Brain microvascular endothelial cell (primary cell): ENCODE measurements around the gene ADISSP.

Experiments used
- DNase-seq: peaks from one replicate; pipeline ENCODE4 v3.0.0-alpha.2; 2020
- H3K27ac ChIP-seq: fragments of 250-450 bp; sonication (Bioruptor Pico); 2 replicates; pipeline ENCODE4 v1.5.1; 2020; ENCODE audit warnings: mild to moderate bottlenecking, moderate library complexity
- H3K27me3 ChIP-seq: fragments of 250-450 bp; sonication (Bioruptor Pico); replicated peaks from 2 replicates; pipeline ENCODE4 v1.5.1; 2020; ENCODE audit warnings: mild to moderate bottlenecking
- H3K36me3 ChIP-seq: fragments of 250-450 bp; sonication (Bioruptor Pico); replicated peaks from 2 replicates; pipeline ENCODE4 v1.5.1; 2020; ENCODE audit warnings: mild to moderate bottlenecking
- H3K4me3 ChIP-seq: 2 replicates; pipeline ENCODE4 v1.5.1; 2011; ENCODE audit warnings: low read depth, mild to moderate bottlenecking, control low read depth, low read length, moderate library complexity
- CTCF ChIP-seq: IDR thresholded peaks from 2 replicates; pipeline ENCODE4 v1.5.1; 2011; ENCODE audit warnings: low read depth, mild to moderate bottlenecking, moderate library complexity, low read length, control low read depth, inconsistent platforms; ENCODE audit errors: missing control alignments
- in situ Hi-C: cut with HindIII; loops from 2 replicates; pipeline ENCODE4 v1.10.0; 2017; ENCODE audit warnings: low sequenced_read_pairs, low pct_ligation_motif_present

The ADISSP gene

GRCh38 chr20:3757268-3757667, 10.3 kb downstream of the ADISSP start:
- in situ Hi-C loops: no loop called here
- DNase-seq: no peak
- H3K27me3 ChIP-seq: no peaks in the 10 kb centered on the region
- peaks cover 16% of the 10 kb centered on the region for H3K36me3 ChIP-seq
- no peak for TF ChIP-seq CTCF
- no peak overlapping the region for H3K27ac ChIP-seq
- H3K4me3 ChIP-seq: no peak overlapping the region

GRCh38 chr20:3755814-3756480, 11.6 kb downstream of the ADISSP start:
- peaks cover 12% of the 10 kb centered on the region for H3K36me3 ChIP-seq
- in situ Hi-C loops: no loop called here
- no peak for TF ChIP-seq CTCF

GRCh38 chr20:3755269-3755668, 12.3 kb downstream of the ADISSP start:
- H3K27me3 ChIP-seq: no peaks in the 10 kb centered on the region
- no peak for TF ChIP-seq CTCF
- no peak for DNase-seq
- H3K4me3 ChIP-seq: no peak overlapping the region
- peaks cover 12% of the 10 kb centered on the region for H3K36me3 ChIP-seq
- no peak overlapping the region for H3K27ac ChIP-seq
- in situ Hi-C loops: no loop called here

More at GRCh38 chr20:3755814-3756480, 11.6 kb downstream of the ADISSP start:
- DNase-seq: no peak
- Histone ChIP-seq H3K4me3 (no peak overlapping the region), H3K27me3 (no peaks in the 10 kb centered on the region), H3K27ac (no peak overlapping the region)

- DNase-seq: no peak
- Histone ChIP-seq H3K4me3 (no peak overlapping the region), H3K36me3 (peaks cover 12% of the 10 kb centered on the region), H3K27ac (no peak overlapping the region), H3K27me3 (no peaks in the 10 kb centered on the region)
- in situ Hi-C loops: no loop called here
- no peak for TF ChIP-seq CTCF
These were observed 13.3 kb downstream of the ADISSP start for GRCh38 chr20:3754276-3754630.

GRCh38 chr20:3753501-3754275, 13.9 kb downstream of the ADISSP start:
- H3K4me3 ChIP-seq: no peak overlapping the region
- in situ Hi-C loops: no loop called here
- peaks cover 12% of the 10 kb centered on the region for H3K36me3 ChIP-seq
- H3K27me3 ChIP-seq: no peaks in the 10 kb centered on the region
- no peak for DNase-seq
- H3K27ac ChIP-seq: no peak overlapping the region
- TF ChIP-seq CTCF: no peak
